Caco-2 (cell line): ENCODE measurements around the gene MASP1. TPM values are rescaled to one million over a fixed set of nuclear protein-coding genes. Genes with fewer than 3 reads are reported as not detected.

ENCODE experiments used
- BruUV-seq: library from RNA; stranded (reverse); fragments of 400-500 nt; replicated peaks from 2 replicates; lab custom pipeline; 2021; lab: Mats Ljungman, UMichigan
- CTCF ChIA-PET: fragments of 300-600 bp; sonication (Branson Sonifier 250); formaldehyde crosslinking; loops from one replicate; lab custom pipeline; 2022; ENCODE audit warnings: antibody characterized with exemption; lab: Charles Lee
- POLR2A ChIA-PET: fragments of 300-600 bp; sonication (Branson Sonifier 250); formaldehyde crosslinking; loops from one replicate; lab custom pipeline; 2022; ENCODE audit warnings: antibody characterized with exemption; lab: Charles Lee
- DNase-seq, 2 experiments: peaks; one replicate each; pipeline versions ENCODE4 v3.0.0 to v3.0.0-alpha.2; 2020 to 2022
- H3K27me3 ChIP-seq: replicated peaks from 2 replicates; pipeline ENCODE4 v1.6.0; 2011; ENCODE audit warnings: low read length; ENCODE audit not compliant: control insufficient read depth, insufficient read depth
- H3K36me3 ChIP-seq: 2 replicates; pipeline ENCODE4 v1.5.1; 2011; ENCODE audit warnings: low read length; ENCODE audit not compliant: control insufficient read depth, insufficient read depth
- H3K4me1 ChIP-seq: fragments of 250-450 bp; sonication (Bioruptor Pico); 2 replicates; pipeline ENCODE4 v1.5.1; 2020; ENCODE audit warnings: mild to moderate bottlenecking
- H3K4me3 ChIP-seq: 2 replicates; pipeline ENCODE4 v1.5.1; 2011; ENCODE audit warnings: low read depth, mild to moderate bottlenecking, control low read depth, low read length
- H3K9me3 ChIP-seq: fragments of 250-450 bp; sonication (Bioruptor Pico); 2 replicates; pipeline ENCODE4 v1.5.1; 2020; ENCODE audit warnings: mild to moderate bottlenecking, moderate library complexity
- H3K27ac Mint-ChIP-seq: one replicate; pipeline ENCODE4 v1.8.0; 2022; ENCODE audit warnings: mixed read lengths; ENCODE audit not compliant: unreplicated experiment
- H3K27me3 Mint-ChIP-seq: one replicate; pipeline ENCODE4 v1.8.0; 2022; ENCODE audit warnings: mixed read lengths; ENCODE audit not compliant: insufficient read depth, unreplicated experiment
- H3K36me3 Mint-ChIP-seq: one replicate; pipeline ENCODE4 v1.8.0; 2022; ENCODE audit warnings: mild to moderate bottlenecking, mixed read lengths; ENCODE audit not compliant: insufficient read depth, unreplicated experiment
- H3K4me1 Mint-ChIP-seq: one replicate; pipeline ENCODE4 v1.8.0; 2022; ENCODE audit warnings: low read depth, mixed read lengths; ENCODE audit not compliant: unreplicated experiment
- H3K4me3 Mint-ChIP-seq: one replicate; pipeline ENCODE4 v1.8.0; 2022; ENCODE audit warnings: mild to moderate bottlenecking, moderate library complexity, mixed read lengths; ENCODE audit not compliant: unreplicated experiment
- H3K9me3 Mint-ChIP-seq: one replicate; pipeline ENCODE4 v1.8.0; 2022; ENCODE audit warnings: mixed read lengths; ENCODE audit not compliant: unreplicated experiment
- CTCF ChIP-seq, 2 experiments: fragments of 200-600 bp in 1 of 2; IDR thresholded peaks; 1 replicate in 1 of 2; 2 replicates in 1 of 2; pipeline versions ENCODE4 v1.5.1 to v1.8.0; 2011 to 2022; ENCODE audit warnings: antibody characterized with exemption in 1 of 2, control low read depth in 1 of 2, inconsistent platforms in 1 of 2, low read depth in 1 of 2, low read length in 1 of 2, mild to moderate bottlenecking in 1 of 2, moderate library complexity in 1 of 2; ENCODE audit not compliant: insufficient read depth in 1 of 2, severe bottlenecking in 1 of 2, unreplicated experiment in 1 of 2
- intact Hi-C: fragments of 100-400 bp; cut with micrococcal nuclease; formaldehyde crosslinking; loops from one replicate; pipeline ENCODE4 v1.10.0; 2022; ENCODE audit not compliant: unreplicated experiment
- total RNA-seq: library from RNA; stranded (reverse); gene quantifications from 2 replicates; pipeline ENCODE4 v1.2.3, GENCODE V29; 2022

The MASP1 gene
- total RNA-seq, 1 experiment from 2014 or later, result not detected

GRCh38 chr3:187310226-187310625 lies 18.7 kb upstream of the MASP1 start:
- no peaks in the 10 kb centered on the region for H3K36me3 ChIP-seq
- H3K4me1 ChIP-seq, result no peaks in the 10 kb centered on the region
- peaks cover 18% of the 10 kb centered on the region for H3K4me1 Mint-ChIP-seq
- H3K4me3 ChIP-seq, result no peak overlapping the region
- DNase-seq, result no peak
- peaks cover 16% of the 10 kb centered on the region for H3K9me3 Mint-ChIP-seq
- H3K36me3 Mint-ChIP-seq, result no peaks in the 10 kb centered on the region
- no peak for TF ChIP-seq CTCF (IDR thresholded peaks at IDR 0.05; ENCODE audit: insufficient read depth in 1 of 2, low read depth in 1 of 2, low read length in 1 of 2, severe bottlenecking in 1 of 2, unreplicated experiment in 1 of 2)
- 0 out of 2 replicates have a peak, but pooled peaks cover 2% of the 10 kb centered on the region for H3K27me3 ChIP-seq
- intact Hi-C loops, result no loop called here
- H3K27me3 Mint-ChIP-seq, result peaks cover 17% of the 10 kb centered on the region
- H3K27ac Mint-ChIP-seq, result no peak overlapping the region
- ChIA-PET POLR2A (no interaction called here), CTCF (interaction anchor here (0.8 kb wide), 1 partner anchor 22 kb away, joined by 3 read pairs; no protein-coding TSS in a partner anchor)
- BruUV-seq, result no TSS peak
- no peaks in the 10 kb centered on the region for H3K9me3 ChIP-seq
- no peak overlapping the region for H3K4me3 Mint-ChIP-seq

GRCh38 chr3:187305881-187306280 lies 14.3 kb upstream of the MASP1 start:
- no TSS peak for BruUV-seq
- H3K4me1 ChIP-seq, result no peaks in the 10 kb centered on the region
- H3K27me3 ChIP-seq, result no peaks in the 10 kb centered on the region
- ChIA-PET CTCF (no interaction called here), POLR2A (no interaction called here)
- H3K4me3 ChIP-seq, result no peak overlapping the region
- TF ChIP-seq CTCF (IDR thresholded peaks at IDR 0.05; ENCODE audit: insufficient read depth in 1 of 2, low read depth in 1 of 2, low read length in 1 of 2, severe bottlenecking in 1 of 2, unreplicated experiment in 1 of 2), result no peak
- peaks cover 11% of the 10 kb centered on the region for H3K9me3 Mint-ChIP-seq
- no peaks in the 10 kb centered on the region for H3K9me3 ChIP-seq
- H3K27ac Mint-ChIP-seq, result no peak overlapping the region
- no peaks in the 10 kb centered on the region for H3K36me3 Mint-ChIP-seq
- DNase-seq, result no peak
- intact Hi-C loops, result no loop called here
- peaks cover 7% of the 10 kb centered on the region for H3K4me1 Mint-ChIP-seq
- H3K27me3 Mint-ChIP-seq, result peaks cover 22% of the 10 kb centered on the region
- H3K36me3 ChIP-seq, result no peaks in the 10 kb centered on the region
- no peak overlapping the region for H3K4me3 Mint-ChIP-seq

- intact Hi-C loops, result no loop called here
- no peaks in the 10 kb centered on the region for H3K27me3 ChIP-seq
- no TSS peak for BruUV-seq
- H3K4me3 ChIP-seq, result no peak overlapping the region
- Mint-ChIP-seq H3K4me3 (no peak overlapping the region), H3K4me1 (no peaks in the 10 kb centered on the region), H3K27ac (no peak overlapping the region), H3K9me3 (peaks cover 11% of the 10 kb centered on the region), H3K27me3 (peaks cover 16% of the 10 kb centered on the region), H3K36me3 (no peaks in the 10 kb centered on the region)
- H3K4me1 ChIP-seq, result no peaks in the 10 kb centered on the region
- H3K36me3 ChIP-seq, result no peaks in the 10 kb centered on the region
- no peak for DNase-seq
- ChIA-PET CTCF (interaction anchor here (1.0 kb wide), 1 partner anchor 79 kb away, joined by 3 read pairs; no protein-coding TSS in a partner anchor), POLR2A (no interaction called here)
- H3K9me3 ChIP-seq, result no peaks in the 10 kb centered on the region
- TF ChIP-seq CTCF (IDR thresholded peaks at IDR 0.05; ENCODE audit: insufficient read depth in 1 of 2, low read depth in 1 of 2, low read length in 1 of 2, severe bottlenecking in 1 of 2, unreplicated experiment in 1 of 2), result no peak
Observed at GRCh38 chr3:187299611-187300010, 8.1 kb upstream of the MASP1 start.
